ENCODE measurements around the gene CALHM6.

DNA sequence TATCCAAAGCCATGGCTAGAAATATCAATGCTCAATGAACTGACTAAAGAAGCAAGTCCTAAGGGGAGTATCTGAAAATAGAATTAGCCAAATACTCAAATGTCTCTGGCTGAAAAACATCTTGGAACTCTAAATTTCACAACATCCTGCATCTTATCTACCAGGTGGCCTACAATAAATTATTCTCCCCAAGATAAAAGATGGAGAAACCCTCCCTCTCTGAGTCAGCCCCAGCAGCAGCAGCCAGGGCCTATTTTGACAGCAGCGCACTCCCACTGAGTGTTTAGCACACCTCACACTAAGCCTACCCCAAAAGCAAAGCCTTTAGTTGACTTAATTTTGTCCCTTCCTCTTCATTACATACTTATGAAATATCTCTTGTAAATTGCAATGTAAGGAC lies 5.9 kb downstream of the CALHM6 start:
- TF ChIP-seq, protein P1, sequence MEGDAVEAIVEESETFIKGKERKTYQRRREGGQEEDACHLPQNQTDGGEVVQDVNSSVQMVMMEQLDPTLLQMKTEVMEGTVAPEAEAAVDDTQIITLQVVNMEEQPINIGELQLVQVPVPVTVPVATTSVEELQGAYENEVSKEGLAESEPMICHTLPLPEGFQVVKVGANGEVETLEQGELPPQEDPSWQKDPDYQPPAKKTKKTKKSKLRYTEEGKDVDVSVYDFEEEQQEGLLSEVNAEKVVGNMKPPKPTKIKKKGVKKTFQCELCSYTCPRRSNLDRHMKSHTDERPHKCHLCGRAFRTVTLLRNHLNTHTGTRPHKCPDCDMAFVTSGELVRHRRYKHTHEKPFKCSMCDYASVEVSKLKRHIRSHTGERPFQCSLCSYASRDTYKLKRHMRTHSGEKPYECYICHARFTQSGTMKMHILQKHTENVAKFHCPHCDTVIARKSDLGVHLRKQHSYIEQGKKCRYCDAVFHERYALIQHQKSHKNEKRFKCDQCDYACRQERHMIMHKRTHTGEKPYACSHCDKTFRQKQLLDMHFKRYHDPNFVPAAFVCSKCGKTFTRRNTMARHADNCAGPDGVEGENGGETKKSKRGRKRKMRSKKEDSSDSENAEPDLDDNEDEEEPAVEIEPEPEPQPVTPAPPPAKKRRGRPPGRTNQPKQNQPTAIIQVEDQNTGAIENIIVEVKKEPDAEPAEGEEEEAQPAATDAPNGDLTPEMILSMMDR (IDR thresholded peaks at IDR 0.05 in 2 of 3, conservative IDR thresholded peaks at IDR 0.05 in 1 of 3; ENCODE audit: borderline replicate concordance in 1 of 3, insufficient read depth in 1 of 3, low read depth in 2 of 3, low read length in 2 of 3): no peak
- TF ChIP-seq POLR2A (IDR thresholded peaks at IDR 0.05; ENCODE audit: borderline replicate concordance, extremely low read depth, insufficient read depth, insufficient read length) (no peak), POLR2AphosphoS5 (IDR thresholded peaks at IDR 0.05; ENCODE audit: low read depth, low read length) (no peak), TCF7L2 (IDR thresholded peaks at IDR 0.05; ENCODE audit: borderline replicate concordance, extremely low read depth, insufficient read depth, insufficient read length) (no peak), SP1 (IDR thresholded peaks at IDR 0.05; ENCODE audit: low read depth) (no peak), EZH2phosphoT487 (IDR thresholded peaks at IDR 0.05; ENCODE audit: borderline replicate concordance) (no peak), EZH2 (IDR thresholded peaks at IDR 0.05) (no peak), JUND (IDR thresholded peaks at IDR 0.05) (no peak), YY1 (IDR thresholded peaks at IDR 0.05; ENCODE audit: extremely low read depth, insufficient replicate concordance, low read depth, low read length) (no peak), RAD21 (IDR thresholded peaks at IDR 0.05; ENCODE audit: low read depth) (no peak)
- TF ChIP-seq, protein P2, sequence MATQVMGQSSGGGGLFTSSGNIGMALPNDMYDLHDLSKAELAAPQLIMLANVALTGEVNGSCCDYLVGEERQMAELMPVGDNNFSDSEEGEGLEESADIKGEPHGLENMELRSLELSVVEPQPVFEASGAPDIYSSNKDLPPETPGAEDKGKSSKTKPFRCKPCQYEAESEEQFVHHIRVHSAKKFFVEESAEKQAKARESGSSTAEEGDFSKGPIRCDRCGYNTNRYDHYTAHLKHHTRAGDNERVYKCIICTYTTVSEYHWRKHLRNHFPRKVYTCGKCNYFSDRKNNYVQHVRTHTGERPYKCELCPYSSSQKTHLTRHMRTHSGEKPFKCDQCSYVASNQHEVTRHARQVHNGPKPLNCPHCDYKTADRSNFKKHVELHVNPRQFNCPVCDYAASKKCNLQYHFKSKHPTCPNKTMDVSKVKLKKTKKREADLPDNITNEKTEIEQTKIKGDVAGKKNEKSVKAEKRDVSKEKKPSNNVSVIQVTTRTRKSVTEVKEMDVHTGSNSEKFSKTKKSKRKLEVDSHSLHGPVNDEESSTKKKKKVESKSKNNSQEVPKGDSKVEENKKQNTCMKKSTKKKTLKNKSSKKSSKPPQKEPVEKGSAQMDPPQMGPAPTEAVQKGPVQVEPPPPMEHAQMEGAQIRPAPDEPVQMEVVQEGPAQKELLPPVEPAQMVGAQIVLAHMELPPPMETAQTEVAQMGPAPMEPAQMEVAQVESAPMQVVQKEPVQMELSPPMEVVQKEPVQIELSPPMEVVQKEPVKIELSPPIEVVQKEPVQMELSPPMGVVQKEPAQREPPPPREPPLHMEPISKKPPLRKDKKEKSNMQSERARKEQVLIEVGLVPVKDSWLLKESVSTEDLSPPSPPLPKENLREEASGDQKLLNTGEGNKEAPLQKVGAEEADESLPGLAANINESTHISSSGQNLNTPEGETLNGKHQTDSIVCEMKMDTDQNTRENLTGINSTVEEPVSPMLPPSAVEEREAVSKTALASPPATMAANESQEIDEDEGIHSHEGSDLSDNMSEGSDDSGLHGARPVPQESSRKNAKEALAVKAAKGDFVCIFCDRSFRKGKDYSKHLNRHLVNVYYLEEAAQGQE (IDR thresholded peaks at IDR 0.05; ENCODE audit: low read depth): no peak
- TF ChIP-seq, protein P3, sequence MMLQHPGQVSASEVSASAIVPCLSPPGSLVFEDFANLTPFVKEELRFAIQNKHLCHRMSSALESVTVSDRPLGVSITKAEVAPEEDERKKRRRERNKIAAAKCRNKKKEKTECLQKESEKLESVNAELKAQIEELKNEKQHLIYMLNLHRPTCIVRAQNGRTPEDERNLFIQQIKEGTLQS (IDR thresholded peaks at IDR 0.05): no peak
- TF ChIP-seq, protein P4, sequence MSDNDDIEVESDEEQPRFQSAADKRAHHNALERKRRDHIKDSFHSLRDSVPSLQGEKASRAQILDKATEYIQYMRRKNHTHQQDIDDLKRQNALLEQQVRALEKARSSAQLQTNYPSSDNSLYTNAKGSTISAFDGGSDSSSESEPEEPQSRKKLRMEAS (IDR thresholded peaks at IDR 0.05): no peak
